Lung (tissue), 12 donors: ENCODE measurements around the gene FAM200B. TPM values are rescaled to one million over a fixed set of nuclear protein-coding genes. Genes with fewer than 3 reads are reported as not detected.

ENCODE experiments used
- ATAC-seq: fragments of 200-7000 bp; cut with Tn5 transposase; one replicate; pipeline ENCODE4 v1.9.1; 2020; ENCODE audit warnings: moderate number of reproducible peaks; ENCODE audit not compliant: insufficient read depth, low FRiP score
- DNase-seq, 3 donors: peaks; one replicate each; pipeline ENCODE4 v3.0.0-alpha.2; 2013 to 2017
- H3K27ac ChIP-seq, 2 donors: one replicate each; pipeline ENCODE4 v1.5.1; 2013; ENCODE audit warnings: mild to moderate bottlenecking in 2 of 2, moderate library complexity in 2 of 2, control low read depth in 1 of 2, inconsistent platforms in 1 of 2, low read depth in 1 of 2, low read length in 1 of 2
- H3K27me3 ChIP-seq, 3 donors: one replicate each; pipeline ENCODE4 v1.5.1; 2013; ENCODE audit warnings: low read length in 2 of 3; ENCODE audit not compliant: control insufficient read depth in 3 of 3, insufficient read depth in 3 of 3
- H3K36me3 ChIP-seq, 4 donors: one replicate each; pipeline ENCODE4 v1.5.1; 2013; ENCODE audit warnings: low read length in 4 of 4, mild to moderate bottlenecking in 1 of 4, moderate library complexity in 1 of 4; ENCODE audit not compliant: control insufficient read depth in 4 of 4, insufficient read depth in 4 of 4
- H3K4me1 ChIP-seq, 5 donors: one replicate each; pipeline ENCODE4 v1.5.1; 2013; ENCODE audit warnings: low read length in 5 of 5, mild to moderate bottlenecking in 2 of 5, moderate library complexity in 1 of 5; ENCODE audit not compliant: control insufficient read depth in 5 of 5, insufficient read depth in 5 of 5
- H3K4me3 ChIP-seq: one replicate; pipeline ENCODE4 v1.5.1; 2013; ENCODE audit warnings: mild to moderate bottlenecking, control low read depth, moderate library complexity
- H3K9ac ChIP-seq, 2 donors: one replicate each; pipeline ENCODE4 v1.5.1; 2013; ENCODE audit warnings: low read length in 2 of 2, control low read depth in 1 of 2; ENCODE audit not compliant: insufficient read depth in 1 of 2
- H3K9me3 ChIP-seq, 4 donors: one replicate each; pipeline ENCODE4 v1.5.1; 2013; ENCODE audit warnings: low read length in 3 of 4, mild to moderate bottlenecking in 1 of 4, moderate library complexity in 1 of 4; ENCODE audit not compliant: control insufficient read depth in 4 of 4, insufficient read depth in 3 of 4
- WGBS, 2 donors: extraction: QIAGEN DNeasy Blood & Tissue Kit; methylation state at CpG; one replicate each; pipeline ENCODE4 v1.1.7; 2013; 5-methylcytosine and 5-hydroxymethylcytosine counted together
- polyA plus RNA-seq, 2 donors: library from polyadenylated mRNA; stranded (reverse); fragments of 200-250 nt; gene quantifications; one replicate each; pipeline ENCODE4 v1.2.1, GENCODE V29; 2013
- total RNA-seq, 2 donors: library from RNA; depleted of rRNA in 1 of 2; stranded (reverse); fragments of >200 nt in 1 of 2; gene quantifications; one replicate each; pipeline ENCODE4 v1.2.1, GENCODE V29; 2014 to 2021
- TF ChIP-seq, protein P1 (sequence below): IDR thresholded peaks from 2 replicates; pipeline ENCODE4 v1.5.1; 2012; ENCODE audit warnings: mild to moderate bottlenecking; ENCODE audit errors: control extremely low read depth, extremely low read depth
- donor health status: control.
- donor health status: control.
- donor health status: Bipolar disorder and iron deficiency.
- donor health status: healthy.
- donor health status: DM: yes; HTN: yes; CAD: no.

The FAM200B gene
- total and polyA plus RNA-seq, 4 donors: 19.3 to 56.0 (median 27.2) TPM

DNA sequence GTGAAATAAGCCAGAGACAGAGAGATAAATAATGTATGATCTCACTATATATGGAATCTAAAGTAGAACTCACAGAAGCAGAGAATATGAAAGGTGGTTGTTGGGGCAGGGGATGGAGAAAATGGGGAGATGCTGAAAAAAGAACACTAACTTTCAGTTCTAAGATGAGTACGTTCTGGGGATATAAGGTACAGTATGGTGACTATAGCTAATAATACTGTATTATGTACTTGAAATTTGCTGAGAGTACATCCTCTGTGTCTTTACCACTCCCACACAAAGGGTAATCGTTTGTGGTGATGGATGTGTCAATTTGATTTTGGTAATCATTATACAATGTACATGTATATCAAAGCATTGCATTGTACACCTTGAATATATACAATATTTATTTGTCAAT is 33.0 kb upstream of the FAM200B start:
- Histone ChIP-seq H3K4me1 (peaks cover 0 to 30% (median 13%) of the 10 kb centered on the region in 5 donors), H3K27me3 (no peaks in the 10 kb centered on the region), H3K9me3 (no peaks in the 10 kb centered on the region), H3K36me3 (peaks cover 0 to 3% (median under 1%) of the 10 kb centered on the region in 4 donors), H3K4me3 (no peak overlapping the region), H3K9ac (no peak overlapping the region), H3K27ac (no peak overlapping the region)
- ATAC-seq (no peak), DNase-seq (no peak)
- WGBS, 2 donors: 58 to 70% methylated on average over 2 of the region's 2 CpGs
- TF ChIP-seq, protein P1, sequence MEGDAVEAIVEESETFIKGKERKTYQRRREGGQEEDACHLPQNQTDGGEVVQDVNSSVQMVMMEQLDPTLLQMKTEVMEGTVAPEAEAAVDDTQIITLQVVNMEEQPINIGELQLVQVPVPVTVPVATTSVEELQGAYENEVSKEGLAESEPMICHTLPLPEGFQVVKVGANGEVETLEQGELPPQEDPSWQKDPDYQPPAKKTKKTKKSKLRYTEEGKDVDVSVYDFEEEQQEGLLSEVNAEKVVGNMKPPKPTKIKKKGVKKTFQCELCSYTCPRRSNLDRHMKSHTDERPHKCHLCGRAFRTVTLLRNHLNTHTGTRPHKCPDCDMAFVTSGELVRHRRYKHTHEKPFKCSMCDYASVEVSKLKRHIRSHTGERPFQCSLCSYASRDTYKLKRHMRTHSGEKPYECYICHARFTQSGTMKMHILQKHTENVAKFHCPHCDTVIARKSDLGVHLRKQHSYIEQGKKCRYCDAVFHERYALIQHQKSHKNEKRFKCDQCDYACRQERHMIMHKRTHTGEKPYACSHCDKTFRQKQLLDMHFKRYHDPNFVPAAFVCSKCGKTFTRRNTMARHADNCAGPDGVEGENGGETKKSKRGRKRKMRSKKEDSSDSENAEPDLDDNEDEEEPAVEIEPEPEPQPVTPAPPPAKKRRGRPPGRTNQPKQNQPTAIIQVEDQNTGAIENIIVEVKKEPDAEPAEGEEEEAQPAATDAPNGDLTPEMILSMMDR: no peak

DNA sequence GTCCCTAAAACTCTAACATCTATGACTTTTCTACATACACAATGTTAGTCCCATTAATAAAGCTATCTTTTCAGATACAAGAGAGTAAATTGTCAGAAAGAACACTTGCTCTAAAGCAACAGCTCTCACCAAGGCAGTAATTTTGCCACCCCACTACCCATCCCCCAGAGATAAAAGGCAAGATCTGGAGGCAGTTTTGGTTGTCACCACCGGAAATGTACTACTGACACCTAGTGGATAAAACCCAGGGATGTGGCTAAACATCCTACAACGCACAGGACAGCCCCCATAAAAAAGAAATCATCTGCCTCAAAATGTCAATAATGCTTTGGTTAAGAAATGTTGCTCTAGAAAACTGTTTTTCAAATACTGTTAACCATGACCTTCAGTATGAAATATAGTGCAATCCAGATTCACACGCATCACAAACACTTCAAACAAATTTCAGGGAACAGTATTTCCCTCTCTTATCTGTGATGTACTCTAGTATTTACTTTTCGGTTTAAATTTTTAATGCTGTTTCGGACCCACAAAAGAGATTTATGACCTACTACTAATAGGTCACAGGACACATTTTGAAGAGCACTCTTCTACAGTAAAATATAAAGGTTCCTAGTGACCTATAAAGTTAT is 31.6 kb upstream of the FAM200B start:
- Histone ChIP-seq H3K9ac (no peak overlapping the region), H3K4me1 (peaks cover 0 to 34% (median 16%) of the 10 kb centered on the region in 5 donors), H3K4me3 (no peak overlapping the region), H3K27ac (no peak overlapping the region), H3K27me3 (no peaks in the 10 kb centered on the region), H3K9me3 (no peaks in the 10 kb centered on the region), H3K36me3 (no peaks in the 10 kb centered on the region)
- peak; percentile 58 for ATAC-seq
- 24 to 44% methylated on average over 5 of the region's 5 CpGs for WGBS, 2 donors
- TF ChIP-seq, protein P1: peak; percentile 35
- peak; percentile 28 to 65 (median 59) for DNase-seq

DNA sequence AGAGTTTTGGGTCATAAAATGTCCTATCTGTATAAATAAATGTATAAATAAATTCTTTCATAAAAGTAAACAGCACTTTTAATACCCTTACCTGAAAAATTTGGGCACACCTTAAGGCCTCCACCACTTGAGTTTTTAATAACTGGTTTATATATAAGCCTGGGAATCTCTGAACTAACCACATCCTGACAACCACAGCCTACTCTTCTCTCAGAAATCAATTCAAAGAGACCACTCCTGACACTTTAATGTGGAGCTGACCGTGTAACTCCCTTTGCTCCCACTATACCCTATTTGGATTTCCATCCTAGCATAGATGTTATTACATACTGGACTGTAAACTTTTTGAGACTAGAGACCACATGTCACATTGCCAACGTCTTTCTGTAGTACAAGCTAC is 30.0 kb upstream of the FAM200B start:
- TF ChIP-seq, protein P1: no peak
- H3K27me3 ChIP-seq: no peaks in the 10 kb centered on the region
- WGBS, 2 donors: 19 to 28% methylated on average over 2 of the region's 2 CpGs
- DNase-seq (peak in 2 of 3 donors; percentile 36 to 43), ATAC-seq (no peak)
- H3K9me3 ChIP-seq: no peaks in the 10 kb centered on the region
- peaks cover 2 to 37% (median 16%) of the 10 kb centered on the region in 5 donors for H3K4me1 ChIP-seq
- H3K9ac ChIP-seq: no peak overlapping the region
- H3K4me3 ChIP-seq: no peak overlapping the region
- H3K27ac ChIP-seq: peak overlapping the region in 1 of 2 donors; percentile 53
- H3K36me3 ChIP-seq: no peaks in the 10 kb centered on the region
